Measurements from ENCODE around the gene LUC7L2. TPM values are rescaled to one million over a fixed set of nuclear protein-coding genes. Genes with fewer than 3 reads are reported as not detected.
A peak's percentile ranks its signal among the peaks of the same experiment; 100 is the strongest.

LUC7L2 gene
- total RNA-seq, 1 experiment from 2014 or later = 111 TPM

DNA sequence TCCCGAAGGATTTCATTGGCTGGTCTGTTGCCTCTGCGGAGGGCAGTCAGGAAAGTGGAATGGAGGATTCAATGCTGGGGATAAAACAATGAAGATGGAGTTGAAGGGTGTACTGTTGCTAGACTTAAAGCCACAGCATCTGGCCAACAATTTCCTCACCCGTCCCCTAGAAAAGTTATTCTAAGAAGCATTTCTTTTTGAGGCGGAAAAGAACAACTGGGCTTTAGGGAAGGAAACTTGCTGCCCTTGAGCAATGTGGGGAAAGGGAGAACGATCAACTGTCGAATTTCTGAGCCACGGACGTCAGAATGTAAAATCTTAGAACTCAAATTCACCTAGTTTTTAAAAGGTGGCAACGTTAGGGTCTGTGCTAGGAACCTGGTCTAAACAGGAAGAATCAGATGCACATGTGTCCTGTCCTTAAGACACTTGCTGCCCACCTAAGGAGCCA, 17.9 kb upstream of the LUC7L2 start:
- H3F3A ChIP-seq (ENCODE audit: insufficient read depth, low read depth) = peaks cover 22% of the 10 kb centered on the region
- TSS peak; percentile 59 for BruUV-seq (replicated peaks)
- H3K9me3 ChIP-seq (ENCODE audit: insufficient read depth, low read depth) = 0 out of 2 replicates have a peak, but pooled peaks cover 4% of the 10 kb centered on the region
- peak overlapping the region; percentile 93 for H3K27ac ChIP-seq
- no peaks in the 10 kb centered on the region for H3K9me2 ChIP-seq (ENCODE audit: insufficient read depth)
- ChIA-PET CTCF (no interaction called here), POLR2A (ENCODE audit: unreplicated experiment) (interaction anchor here (0.6 kb wide), 1 partner anchor 330 kb away, joined by 3 read pairs; no protein-coding TSS in a partner anchor)
- H3K4me3 ChIP-seq = peak overlapping the region; percentile 80
- TF ChIP-seq EZH2 (IDR thresholded peaks at IDR 0.05; ENCODE audit: low read depth) (no peak), CTCF (conservative IDR thresholded peaks at IDR 0.05) (no peak)
- peaks cover 28% of the 10 kb centered on the region for H3K79me2 ChIP-seq (ENCODE audit: low read depth)
- H4K20me1 ChIP-seq (ENCODE audit: insufficient read depth) = peaks cover under 1% of the 10 kb centered on the region; the same call in 1 of the 2 replicates
- peaks cover 10% of the 10 kb centered on the region; the same call in 1 of the 2 replicates for H3K4me1 ChIP-seq (replicated peaks; ENCODE audit: insufficient read depth)
- H3K27me3 ChIP-seq (ENCODE audit: insufficient read depth, low read depth) = no peaks in the 10 kb centered on the region
- peak overlapping the region; percentile 98 for H2AFZ ChIP-seq
- intact Hi-C loops (cut with micrococcal nuclease; ENCODE audit: unreplicated experiment) = loop anchor here (1.0 to 10.0 kb wide), 5 partner anchors 18 to 589 kb away; partner anchors contain the start of gene LUC7L2
- peak overlapping the region; percentile 91 for H3K4me2 ChIP-seq
- H3K36me3 ChIP-seq (ENCODE audit: low read depth) = peaks cover 10% of the 10 kb centered on the region
- DNase-seq = peak in 1 of 2 experiments; percentile 85

DNA sequence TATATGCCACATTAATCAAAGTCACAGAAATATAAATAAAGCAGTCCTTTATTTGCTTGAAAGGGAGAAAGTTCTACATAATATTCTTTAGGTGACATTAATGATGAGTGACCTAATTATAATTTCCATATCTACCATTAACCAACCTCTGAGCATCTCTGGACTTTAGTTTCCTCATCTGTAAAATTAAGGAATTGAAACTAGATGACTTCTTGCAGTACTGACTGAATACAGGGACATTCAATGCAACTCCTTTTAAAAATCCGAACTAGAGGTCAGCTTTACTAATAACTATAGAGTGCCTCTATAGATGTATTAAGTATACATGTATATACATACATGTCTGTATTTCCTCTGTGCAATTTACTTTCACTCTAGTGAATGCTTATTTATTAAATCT, 14.7 kb upstream of the LUC7L2 start:
- DNase-seq = no peak
- CTCF ChIA-PET = no interaction called here
- Histone ChIP-seq H3K79me2 (ENCODE audit: low read depth) (peaks cover 28% of the 10 kb centered on the region), H3F3A (ENCODE audit: insufficient read depth, low read depth) (peaks cover 10% of the 10 kb centered on the region), H3K9me2 (ENCODE audit: insufficient read depth) (no peaks in the 10 kb centered on the region), H3K4me2 (no peak overlapping the region), H3K4me1 (replicated peaks; ENCODE audit: insufficient read depth) (peaks cover 7% of the 10 kb centered on the region; the same call in 1 of the 2 replicates), H3K4me3 (no peak overlapping the region), H3K36me3 (ENCODE audit: low read depth) (peaks cover 13% of the 10 kb centered on the region), H3K27me3 (ENCODE audit: insufficient read depth, low read depth) (no peaks in the 10 kb centered on the region), H3K27ac (no peak overlapping the region), H4K20me1 (ENCODE audit: insufficient read depth) (peaks cover 4% of the 10 kb centered on the region; the same call in 1 of the 2 replicates), H2AFZ (no peak overlapping the region), H3K9me3 (ENCODE audit: insufficient read depth, low read depth) (no peaks in the 10 kb centered on the region)
- POLR2A ChIA-PET (ENCODE audit: unreplicated experiment) = no interaction called here
- TF ChIP-seq CTCF (conservative IDR thresholded peaks at IDR 0.05) (no peak), EZH2 (IDR thresholded peaks at IDR 0.05; ENCODE audit: low read depth) (no peak)
- no TSS peak for BruUV-seq (replicated peaks)
- intact Hi-C loops (cut with micrococcal nuclease; ENCODE audit: unreplicated experiment) = loop anchor here (10.0 kb wide), 1 partner anchor 460 kb away; no protein-coding TSS in a partner anchor

- H3K79me2 ChIP-seq (ENCODE audit: low read depth) = no peaks in the 10 kb centered on the region
- no peak overlapping the region for H3K4me3 ChIP-seq
- H3K27me3 ChIP-seq (ENCODE audit: insufficient read depth, low read depth) = no peaks in the 10 kb centered on the region
- H3F3A ChIP-seq (ENCODE audit: insufficient read depth, low read depth) = peaks cover 15% of the 10 kb centered on the region
- ChIA-PET POLR2A (ENCODE audit: unreplicated experiment) (no interaction called here), CTCF (no interaction called here)
- intact Hi-C loops (cut with micrococcal nuclease; ENCODE audit: unreplicated experiment) = no loop called here
- H3K4me2 ChIP-seq = no peak overlapping the region
- H3K36me3 ChIP-seq (ENCODE audit: low read depth) = peaks cover 9% of the 10 kb centered on the region
- DNase-seq = no peak
- BruUV-seq (replicated peaks) = no TSS peak
- TF ChIP-seq CTCF (conservative IDR thresholded peaks at IDR 0.05) (no peak), EZH2 (IDR thresholded peaks at IDR 0.05; ENCODE audit: low read depth) (no peak)
- no peaks in the 10 kb centered on the region for H3K4me1 ChIP-seq (replicated peaks; ENCODE audit: insufficient read depth)
- peaks cover 4% of the 10 kb centered on the region; the same call in 1 of the 2 replicates for H4K20me1 ChIP-seq (ENCODE audit: insufficient read depth)
- no peak overlapping the region for H3K27ac ChIP-seq
- H3K9me3 ChIP-seq (ENCODE audit: insufficient read depth, low read depth) = no peaks in the 10 kb centered on the region
- no peaks in the 10 kb centered on the region for H3K9me2 ChIP-seq (ENCODE audit: insufficient read depth)
- no peak overlapping the region for H2AFZ ChIP-seq
Observed at GRCh38 chr7:139351027-139351426, 8.7 kb upstream of the LUC7L2 start.
